SJCRH30 (cell line): ENCODE measurements around the gene TIE1. TPM values are rescaled to one million over a fixed set of nuclear protein-coding genes. Genes with fewer than 3 reads are reported as not detected.

Source experiments
- DNase-seq, 2 experiments: peaks; one replicate each; pipeline ENCODE4 v3.0.0-alpha.2; 2015 to 2020
- H3K27ac ChIP-seq: fragments of 250-450 bp; sonication (Bioruptor Pico); 2 replicates; pipeline ENCODE4 v1.5.1; 2020; ENCODE audit warnings: mild to moderate bottlenecking, moderate library complexity
- H3K27me3 ChIP-seq: fragments of 250-450 bp; sonication (Bioruptor Pico); 2 replicates; pipeline ENCODE4 v1.5.1; 2020; ENCODE audit warnings: mild to moderate bottlenecking, moderate library complexity
- H3K36me3 ChIP-seq: fragments of 250-450 bp; sonication (Bioruptor Pico); 2 replicates; pipeline ENCODE4 v1.5.1; 2020; ENCODE audit warnings: mild to moderate bottlenecking, moderate library complexity
- H3K4me1 ChIP-seq: fragments of 250-450 bp; sonication (Bioruptor Pico); 2 replicates; pipeline ENCODE4 v1.5.1; 2020; ENCODE audit warnings: mild to moderate bottlenecking, moderate library complexity
- H3K4me3 ChIP-seq: fragments of 250-450 bp; sonication (Bioruptor Pico); 2 replicates; pipeline ENCODE4 v1.5.1; 2020; ENCODE audit warnings: mild to moderate bottlenecking, moderate library complexity
- H3K9me3 ChIP-seq: fragments of 250-450 bp; sonication (Bioruptor Pico); replicated peaks from 2 replicates; pipeline ENCODE4 v1.5.1; 2020; ENCODE audit warnings: mild to moderate bottlenecking, moderate library complexity
- total RNA-seq: library from RNA; depleted of rRNA; stranded (reverse); fragments of >200 nt; shearing (Covaris generic); gene quantifications from 2 replicates; pipeline ENCODE4 v1.2.3, GENCODE V29; 2014

TIE1 gene
- total RNA-seq, 1 experiment from 2014 or later: 1.5 TPM

DNA sequence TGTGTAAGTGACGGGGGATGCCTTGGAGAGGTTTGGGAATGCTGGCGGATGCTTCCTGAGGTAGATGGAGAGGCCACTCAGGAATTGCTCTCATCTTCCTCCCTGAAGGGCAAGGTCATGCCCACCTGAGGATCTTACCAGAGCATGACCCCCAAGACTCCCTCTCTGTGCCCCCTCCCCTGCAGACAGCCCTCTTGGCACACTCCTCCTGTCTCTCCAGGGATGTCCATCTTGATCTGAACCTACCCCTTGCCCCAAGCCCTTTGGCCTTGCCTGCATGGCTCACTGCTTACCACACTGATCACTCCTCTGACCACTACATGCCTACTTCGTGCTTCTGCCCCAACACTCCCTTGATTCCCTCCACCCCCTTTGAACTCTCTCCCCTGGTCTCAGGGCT is 19.0 kb downstream of the TIE1 start:
- Histone ChIP-seq H3K36me3 (no peaks in the 10 kb centered on the region), H3K4me1 (no peaks in the 10 kb centered on the region), H3K4me3 (no peak overlapping the region), H3K27me3 (no peaks in the 10 kb centered on the region), H3K27ac (no peak overlapping the region), H3K9me3 (no peaks in the 10 kb centered on the region)
- DNase-seq: no peak

DNA sequence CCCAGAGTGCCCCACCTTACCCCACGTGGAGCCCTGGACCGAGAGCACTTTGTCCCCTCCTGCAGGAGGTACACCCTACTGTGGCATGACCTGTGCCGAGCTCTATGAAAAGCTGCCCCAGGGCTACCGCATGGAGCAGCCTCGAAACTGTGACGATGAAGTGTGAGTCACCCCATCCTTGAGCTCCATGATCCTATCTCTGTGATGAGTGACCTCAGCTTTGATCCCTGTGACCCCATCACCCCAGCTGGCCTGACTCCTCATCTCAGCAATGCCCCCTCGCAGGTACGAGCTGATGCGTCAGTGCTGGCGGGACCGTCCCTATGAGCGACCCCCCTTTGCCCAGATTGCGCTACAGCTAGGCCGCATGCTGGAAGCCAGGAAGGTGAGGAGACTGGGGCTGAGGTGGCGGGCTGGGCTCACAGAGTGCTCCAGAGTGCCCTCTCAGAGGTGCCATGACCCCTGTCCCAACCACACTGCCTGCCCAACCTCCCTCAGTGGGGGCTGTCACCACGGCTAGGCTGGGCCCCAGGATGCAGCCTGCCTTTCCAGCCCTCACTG is 20.6 kb downstream of the TIE1 start:
- no peak for DNase-seq
- Histone ChIP-seq H3K27me3 (no peaks in the 10 kb centered on the region), H3K27ac (no peak overlapping the region), H3K4me1 (no peaks in the 10 kb centered on the region), H3K36me3 (no peaks in the 10 kb centered on the region), H3K9me3 (no peaks in the 10 kb centered on the region), H3K4me3 (no peak overlapping the region)

DNA sequence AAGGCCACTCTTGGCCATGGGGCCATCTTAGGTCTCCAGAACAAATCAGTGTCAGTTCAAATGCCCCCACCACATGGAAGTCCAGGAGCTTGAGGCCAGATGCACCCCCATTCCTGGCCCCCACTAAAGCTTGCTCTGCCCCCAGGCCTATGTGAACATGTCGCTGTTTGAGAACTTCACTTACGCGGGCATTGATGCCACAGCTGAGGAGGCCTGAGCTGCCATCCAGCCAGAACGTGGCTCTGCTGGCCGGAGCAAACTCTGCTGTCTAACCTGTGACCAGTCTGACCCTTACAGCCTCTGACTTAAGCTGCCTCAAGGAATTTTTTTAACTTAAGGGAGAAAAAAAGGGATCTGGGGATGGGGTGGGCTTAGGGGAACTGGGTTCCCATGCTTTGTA is 21.7 kb downstream of the TIE1 start:
- H3K9me3 ChIP-seq: no peaks in the 10 kb centered on the region
- H3K27ac ChIP-seq: no peak overlapping the region
- no peak overlapping the region for H3K4me3 ChIP-seq
- DNase-seq: no peak
- no peaks in the 10 kb centered on the region for H3K36me3 ChIP-seq
- no peaks in the 10 kb centered on the region for H3K27me3 ChIP-seq
- no peaks in the 10 kb centered on the region for H3K4me1 ChIP-seq

DNA sequence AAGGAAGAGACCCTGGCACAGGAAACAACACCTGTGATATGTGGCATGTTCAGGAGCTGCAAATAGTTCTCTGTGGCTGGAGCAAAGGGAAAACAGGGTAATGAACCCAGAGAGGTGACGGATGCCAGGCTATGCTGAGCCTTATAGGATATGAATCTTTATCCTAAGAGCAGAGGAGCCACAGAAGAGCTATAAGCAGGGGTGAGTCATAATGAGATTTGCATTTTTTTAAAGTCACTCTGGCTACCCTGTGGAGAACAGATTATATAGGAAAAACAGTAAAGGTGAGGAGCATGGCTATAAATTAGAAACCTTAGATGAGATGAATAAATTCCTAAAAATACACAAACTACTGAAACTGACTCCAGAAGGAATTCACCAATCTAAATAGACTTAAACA is 24.0 kb downstream of the TIE1 start:
- Histone ChIP-seq H3K36me3 (no peaks in the 10 kb centered on the region), H3K4me3 (no peak overlapping the region), H3K27me3 (no peaks in the 10 kb centered on the region), H3K27ac (no peak overlapping the region), H3K4me1 (no peaks in the 10 kb centered on the region), H3K9me3 (peaks cover 6% of the 10 kb centered on the region; the same call in 1 of the 2 replicates)
- no peak for DNase-seq

DNA sequence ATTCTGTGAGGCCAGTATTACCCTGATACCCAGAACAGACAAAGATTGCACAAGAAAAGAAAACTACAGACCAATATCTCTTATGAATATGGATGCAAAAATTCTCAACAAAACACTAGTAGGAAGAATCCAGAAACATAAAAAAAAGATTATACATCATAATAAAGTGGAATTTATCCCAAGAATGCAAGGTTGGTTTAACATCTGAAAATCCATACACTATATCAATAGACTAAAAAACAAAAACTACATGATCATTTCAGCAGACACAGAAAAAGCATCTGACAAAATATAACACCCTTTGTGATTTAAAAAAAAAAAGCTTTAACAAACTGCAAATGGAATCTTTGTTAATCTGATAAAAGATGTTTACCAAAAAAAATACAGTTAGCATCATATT is 24.6 kb downstream of the TIE1 start:
- no peaks in the 10 kb centered on the region for H3K36me3 ChIP-seq
- no peak for DNase-seq
- no peak overlapping the region for H3K27ac ChIP-seq
- no peak overlapping the region for H3K4me3 ChIP-seq
- H3K27me3 ChIP-seq: no peaks in the 10 kb centered on the region
- H3K4me1 ChIP-seq: no peaks in the 10 kb centered on the region
- peaks cover 6% of the 10 kb centered on the region; the same call in 1 of the 2 replicates for H3K9me3 ChIP-seq

DNA sequence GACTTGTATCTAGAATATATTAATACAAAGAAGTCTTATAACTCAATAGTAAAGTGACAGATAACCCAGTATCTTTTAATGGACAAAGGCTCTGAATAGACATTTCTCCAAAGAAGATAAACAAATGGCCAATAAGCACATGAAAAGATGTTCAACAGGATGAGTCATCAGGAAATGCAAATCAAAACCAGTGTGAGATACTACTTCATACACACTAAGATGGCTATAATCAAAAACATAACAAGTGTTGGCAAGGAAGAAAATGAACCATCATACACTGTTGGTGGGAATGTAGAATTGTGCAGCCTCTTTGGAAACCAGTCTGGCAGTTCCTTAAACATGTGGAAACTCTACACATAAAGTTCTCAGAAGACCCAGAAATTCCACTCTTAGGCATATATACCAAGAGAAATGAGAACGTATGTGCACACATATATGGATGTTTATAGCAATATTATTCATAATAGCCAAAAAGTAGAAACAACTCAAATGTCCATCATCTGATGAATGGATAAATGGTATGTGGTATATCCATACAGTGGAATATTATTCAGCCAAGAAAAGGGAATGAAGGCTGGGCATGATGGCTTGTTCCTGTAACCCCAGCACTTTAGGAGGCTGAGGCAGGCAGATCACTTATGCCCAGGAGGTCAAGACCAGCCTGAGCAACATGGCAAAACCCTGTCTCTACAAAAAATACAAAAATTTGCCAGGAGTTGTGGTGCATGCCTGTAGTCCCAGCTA is 26.9 kb downstream of the TIE1 start:
- Histone ChIP-seq H3K36me3 (no peaks in the 10 kb centered on the region), H3K9me3 (peaks cover 6% of the 10 kb centered on the region; the same call in 1 of the 2 replicates), H3K4me1 (no peaks in the 10 kb centered on the region), H3K27ac (no peak overlapping the region), H3K4me3 (no peak overlapping the region), H3K27me3 (no peaks in the 10 kb centered on the region)
- no peak for DNase-seq

DNA sequence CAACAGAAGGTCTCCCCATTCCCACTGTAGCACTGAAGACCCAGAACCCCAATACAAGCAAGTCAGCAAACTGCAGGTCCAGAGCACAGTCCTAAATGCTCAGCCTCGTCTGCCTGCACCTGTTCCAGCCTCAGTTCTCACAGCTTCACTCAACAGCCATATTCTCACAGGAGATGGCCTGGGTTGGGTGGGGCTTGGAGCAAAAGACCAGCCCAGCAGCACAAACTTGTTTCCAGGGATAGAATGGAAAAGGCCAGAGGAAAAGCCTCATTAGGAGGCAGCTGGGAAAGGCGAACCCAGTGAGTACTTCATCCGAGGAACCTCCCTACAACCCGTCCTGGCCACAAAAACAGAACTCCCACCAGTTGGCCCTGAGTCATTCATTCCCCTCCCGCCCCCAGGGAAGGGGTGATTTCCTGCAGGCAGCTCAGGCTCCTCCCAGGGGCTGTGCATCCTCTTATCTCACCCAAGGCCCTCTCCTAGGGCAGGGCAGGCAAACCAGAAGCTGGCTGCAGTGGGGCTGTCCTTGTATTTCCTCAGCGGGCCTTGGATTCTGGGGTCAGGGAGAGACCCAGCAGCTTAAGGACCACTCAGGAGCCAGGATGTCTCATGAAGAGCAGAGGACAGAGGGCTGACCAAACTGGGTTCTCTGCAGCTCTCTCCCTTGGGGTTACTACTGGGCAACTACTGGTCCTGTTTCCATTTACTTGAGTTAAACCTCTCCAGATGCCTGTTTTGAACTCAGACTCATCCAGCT is 29.4 kb downstream of the TIE1 start:
- Histone ChIP-seq H3K9me3 (peaks cover 6% of the 10 kb centered on the region; the same call in 1 of the 2 replicates), H3K4me3 (no peak overlapping the region), H3K36me3 (no peaks in the 10 kb centered on the region), H3K4me1 (no peaks in the 10 kb centered on the region), H3K27ac (no peak overlapping the region), H3K27me3 (no peaks in the 10 kb centered on the region)
- DNase-seq: peak; percentile 37 to 49

DNA sequence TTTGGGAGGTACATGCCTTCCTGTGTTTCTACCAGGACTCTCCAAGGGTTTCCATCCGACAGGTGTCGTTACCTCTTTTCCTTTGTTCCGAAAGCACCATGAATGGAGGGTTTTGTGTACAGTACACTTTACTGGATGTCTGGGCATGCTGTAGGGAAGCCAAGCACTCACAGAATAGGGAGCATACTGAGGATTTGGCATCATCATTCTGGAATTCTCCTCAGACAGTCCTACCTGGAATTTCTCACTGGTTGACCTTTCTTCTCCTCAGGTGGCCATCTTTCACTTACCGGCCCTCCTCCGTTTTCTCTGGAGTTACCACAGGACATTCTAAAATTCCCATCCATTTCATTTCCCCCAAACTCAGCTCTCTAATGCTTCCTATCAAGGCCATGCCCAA is 30.9 kb downstream of the TIE1 start:
- no peak for DNase-seq
- Histone ChIP-seq H3K27ac (no peak overlapping the region), H3K4me1 (no peaks in the 10 kb centered on the region), H3K4me3 (no peak overlapping the region), H3K36me3 (no peaks in the 10 kb centered on the region), H3K9me3 (peaks cover 6% of the 10 kb centered on the region; the same call in 1 of the 2 replicates), H3K27me3 (no peaks in the 10 kb centered on the region)

DNA sequence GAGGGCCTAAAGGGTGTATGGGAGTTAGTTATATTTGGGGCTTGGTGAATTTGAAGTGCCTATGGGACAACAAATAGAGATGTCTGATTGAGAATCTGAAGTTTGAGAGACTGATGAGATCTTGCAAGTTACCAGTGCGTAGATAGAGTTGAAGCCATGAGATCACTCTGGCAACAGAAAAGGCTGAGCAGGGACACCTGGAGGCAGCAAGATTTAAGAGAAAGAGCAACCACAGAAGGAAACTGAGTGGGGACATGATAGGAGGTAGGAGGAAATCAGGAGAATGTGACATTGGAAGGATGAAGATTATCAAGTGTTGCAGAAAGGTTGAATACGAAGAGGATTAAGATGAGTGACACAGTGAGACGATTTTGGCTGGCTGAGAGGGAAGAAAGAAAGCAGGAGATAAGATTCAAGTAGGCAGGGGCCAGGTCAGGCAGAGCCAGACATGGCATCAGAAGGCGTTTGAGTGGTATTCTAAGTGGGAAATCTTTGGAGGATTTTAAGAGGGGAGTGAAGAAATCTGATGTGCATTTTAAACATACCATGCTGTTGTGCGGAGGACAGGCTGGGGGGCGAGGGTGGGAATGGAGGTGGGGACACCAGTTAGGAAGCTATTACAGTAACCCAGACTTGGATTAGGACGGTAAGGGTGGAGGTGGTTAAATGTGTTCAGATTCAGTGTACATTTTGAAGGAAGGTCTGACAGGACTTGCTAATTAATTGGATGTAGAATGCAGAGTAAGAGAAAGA is 33.8 kb downstream of the TIE1 start:
- DNase-seq: no peak
- H3K4me3 ChIP-seq: no peak overlapping the region

DNA sequence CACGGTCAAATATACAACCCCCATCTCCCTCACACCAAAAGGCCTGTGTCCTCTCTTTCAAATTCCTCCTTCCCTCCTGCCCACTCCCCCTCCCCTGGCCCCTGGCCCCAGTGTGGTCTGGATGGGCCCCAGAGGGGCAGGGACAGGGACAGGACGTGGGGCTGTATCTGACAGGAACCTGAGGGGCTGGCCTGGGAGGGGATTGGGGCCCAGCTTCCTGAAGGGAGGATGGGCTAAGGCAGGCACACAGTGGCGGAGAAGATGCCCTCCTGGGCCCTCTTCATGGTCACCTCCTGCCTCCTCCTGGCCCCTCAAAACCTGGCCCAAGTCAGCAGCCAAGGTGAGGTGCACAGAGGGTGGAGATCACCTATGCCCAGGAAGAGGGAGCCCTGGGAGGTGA is 36.8 kb downstream of the TIE1 start, which contains the start of gene MPL:
MPL (plus strand) TSS at position 231 of the 400 bp plus-strand sequence; CDS start at position 262, 31 bp downstream.
- Histone ChIP-seq H3K27me3 (no peaks in the 10 kb centered on the region), H3K4me1 (no peaks in the 10 kb centered on the region), H3K27ac (no peak within 1 kb of the TSS), H3K4me3 (no peak within 1 kb of the TSS), H3K9me3 (no peaks in the 10 kb centered on the region), H3K36me3 (no peaks in the 10 kb centered on the region)
- no peak for DNase-seq

More for the DNA sequence above, 33.8 kb downstream of the TIE1 start:
- Histone ChIP-seq H3K4me1 (no peaks in the 10 kb centered on the region), H3K36me3 (no peaks in the 10 kb centered on the region), H3K27me3 (no peaks in the 10 kb centered on the region), H3K9me3 (no peaks in the 10 kb centered on the region), H3K27ac (no peak overlapping the region)

DNA sequence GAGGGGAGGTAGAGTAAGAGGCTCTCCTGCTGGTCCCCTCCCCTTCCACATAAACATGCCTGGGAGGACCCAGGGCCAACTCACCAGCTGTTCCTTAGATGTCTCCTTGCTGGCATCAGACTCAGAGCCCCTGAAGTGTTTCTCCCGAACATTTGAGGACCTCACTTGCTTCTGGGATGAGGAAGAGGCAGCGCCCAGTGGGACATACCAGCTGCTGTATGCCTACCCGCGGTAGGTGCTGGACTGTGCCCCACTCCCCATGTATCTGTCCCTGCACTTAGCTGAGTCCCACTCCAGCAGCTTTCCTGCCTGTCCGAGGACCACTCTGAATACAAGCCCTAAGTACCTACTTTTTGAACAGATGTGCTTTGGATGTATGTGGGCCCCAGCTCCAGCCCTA is 37.2 kb downstream of the TIE1 start:
- Histone ChIP-seq H3K9me3 (no peaks in the 10 kb centered on the region), H3K36me3 (no peaks in the 10 kb centered on the region), H3K4me3 (no peak overlapping the region), H3K4me1 (no peaks in the 10 kb centered on the region), H3K27ac (no peak overlapping the region), H3K27me3 (no peaks in the 10 kb centered on the region)
- no peak for DNase-seq

DNA sequence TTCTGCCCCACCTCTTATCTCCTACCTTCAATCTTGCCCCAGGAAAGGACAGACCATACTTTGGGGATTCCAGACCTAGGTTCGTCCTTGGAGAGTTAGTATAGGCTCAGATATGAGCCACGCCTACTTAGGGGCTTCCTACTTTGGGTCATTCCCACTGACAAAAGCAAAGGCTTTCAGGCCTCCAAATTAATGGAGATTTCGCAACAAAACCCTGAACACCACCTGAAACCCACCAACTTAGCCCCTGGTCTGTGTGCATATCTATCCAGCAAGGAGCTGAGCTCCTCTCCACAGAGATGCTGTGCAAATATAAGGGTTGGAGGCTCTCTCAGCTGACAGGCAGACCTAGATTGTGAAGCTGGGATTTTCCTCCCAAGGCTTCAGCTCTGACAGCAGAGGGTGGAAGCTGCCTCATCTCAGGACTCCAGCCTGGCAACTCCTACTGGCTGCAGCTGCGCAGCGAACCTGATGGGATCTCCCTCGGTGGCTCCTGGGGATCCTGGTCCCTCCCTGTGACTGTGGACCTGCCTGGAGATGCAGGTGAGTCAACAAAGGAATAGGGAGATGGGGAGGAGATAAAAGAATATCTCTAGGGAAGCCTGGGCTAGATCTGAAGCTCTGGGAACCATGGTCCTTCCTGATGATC is 38.9 kb downstream of the TIE1 start:
- Histone ChIP-seq H3K27ac (no peak overlapping the region), H3K9me3 (no peaks in the 10 kb centered on the region), H3K4me3 (no peak overlapping the region), H3K4me1 (no peaks in the 10 kb centered on the region), H3K27me3 (no peaks in the 10 kb centered on the region), H3K36me3 (no peaks in the 10 kb centered on the region)
- DNase-seq: no peak

DNA sequence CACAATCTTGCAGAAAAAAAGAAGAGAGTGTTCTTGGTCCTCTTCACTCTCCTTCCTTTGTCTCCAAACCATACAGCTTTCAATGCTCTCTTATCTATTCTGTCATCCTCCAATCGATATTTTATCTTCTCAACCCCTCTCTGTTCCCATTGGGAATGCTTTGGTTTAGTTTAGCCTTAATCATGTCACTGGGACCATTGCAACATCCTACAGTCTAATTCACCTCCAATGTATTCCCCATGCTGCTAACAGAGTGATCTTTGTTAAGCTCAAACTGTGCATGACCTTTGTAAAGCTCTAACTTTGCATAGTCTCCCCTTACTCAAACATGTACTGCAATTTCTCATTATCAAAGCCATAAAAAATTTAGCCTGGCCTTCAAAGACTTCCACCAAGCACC is 39.8 kb downstream of the TIE1 start:
- Histone ChIP-seq H3K9me3 (no peaks in the 10 kb centered on the region), H3K4me1 (no peaks in the 10 kb centered on the region), H3K36me3 (no peaks in the 10 kb centered on the region), H3K27ac (no peak overlapping the region), H3K4me3 (no peak overlapping the region), H3K27me3 (no peaks in the 10 kb centered on the region)
- no peak for DNase-seq

DNA sequence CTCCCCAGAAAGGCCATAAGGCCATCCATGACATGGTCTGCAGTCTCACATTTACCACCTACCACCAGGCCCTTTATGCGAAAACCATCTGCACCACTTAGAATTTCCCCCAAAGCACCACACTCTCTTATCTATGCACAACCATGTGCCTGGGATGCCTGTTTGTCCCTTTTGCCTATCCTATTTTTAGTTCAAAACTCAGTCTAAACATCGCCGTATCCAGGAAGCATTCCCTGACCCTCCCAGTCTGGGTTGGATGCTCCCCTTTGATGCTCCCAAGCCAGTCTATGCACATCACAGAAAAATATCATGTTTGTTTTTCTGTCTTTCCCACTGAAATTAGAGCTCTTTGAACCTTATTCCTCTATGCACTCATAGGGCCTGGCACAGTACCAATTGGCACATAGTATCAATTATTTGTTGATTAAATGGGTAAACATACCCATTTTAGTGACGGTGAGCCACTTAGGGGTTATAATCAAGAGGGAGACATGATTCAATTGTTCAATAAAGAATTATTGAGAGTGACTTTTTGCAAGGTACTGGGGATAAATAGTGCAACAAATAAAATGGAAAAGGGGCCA is 43.6 kb downstream of the TIE1 start:
- no peak for DNase-seq
- H3K9me3 ChIP-seq: no peaks in the 10 kb centered on the region
- no peaks in the 10 kb centered on the region for H3K36me3 ChIP-seq
- no peaks in the 10 kb centered on the region for H3K27me3 ChIP-seq
- H3K4me3 ChIP-seq: no peak overlapping the region
- no peak overlapping the region for H3K27ac ChIP-seq
- H3K4me1 ChIP-seq: no peaks in the 10 kb centered on the region
